Epithelial cell of esophagus (primary cell): ENCODE data around the gene HTT.

Source experiments
- DNase-seq: peaks from one replicate; pipeline ENCODE4 v3.0.0; 2010; ENCODE audit warnings: low read depth
- H3K4me3 ChIP-seq: 2 replicates; pipeline ENCODE4 v1.5.1; 2011; ENCODE audit warnings: mild to moderate bottlenecking, low read length, control low read depth
- CTCF ChIP-seq: IDR thresholded peaks from 2 replicates; pipeline ENCODE4 v1.5.1; 2011; ENCODE audit warnings: low read depth, mild to moderate bottlenecking, low read length, control low read depth, inconsistent platforms; ENCODE audit not compliant: insufficient read depth; ENCODE audit errors: missing control alignments

HTT gene

GRCh38 chr4:3271131-3271530 is 196.7 kb downstream of the HTT start:
- TF ChIP-seq CTCF, result no peak
- DNase-seq, result no peak
- H3K4me3 ChIP-seq, result no peak overlapping the region

GRCh38 chr4:3276986-3277385 is 202.5 kb downstream of the HTT start:
- DNase-seq, result no peak
- no peak overlapping the region for H3K4me3 ChIP-seq
- TF ChIP-seq CTCF, result no peak

GRCh38 chr4:3280466-3280865 is 206.0 kb downstream of the HTT start:
- H3K4me3 ChIP-seq, result no peak overlapping the region
- TF ChIP-seq CTCF, result no peak
- no peak for DNase-seq

- TF ChIP-seq CTCF, result no peak
- DNase-seq, result no peak
- no peak overlapping the region for H3K4me3 ChIP-seq
Measured at GRCh38 chr4:3283483-3283882, 209.0 kb downstream of the HTT start.

- no peak for DNase-seq
- no peak for TF ChIP-seq CTCF
- H3K4me3 ChIP-seq, result no peak overlapping the region
Measured at GRCh38 chr4:3283916-3284315, 209.4 kb downstream of the HTT start.

GRCh38 chr4:3284734-3285557 is 210.5 kb downstream of the HTT start:
- no peak for TF ChIP-seq CTCF
- no peak overlapping the region for H3K4me3 ChIP-seq
- DNase-seq, result no peak
